ENCODE measurements around the gene PXDN.

- TF ChIP-seq CTCF (IDR thresholded peaks at IDR 0.05): no peak
- no peak for TF ChIP-seq POLR2A (IDR thresholded peaks at IDR 0.05)
Observed at GRCh38 chr2:1715184-1716013, 28.9 kb downstream of the PXDN start.

Measured in esophagus squamous epithelium (tissue), 4 donors.